ENCODE data around the gene RBCK1.

The RBCK1 gene

DNA sequence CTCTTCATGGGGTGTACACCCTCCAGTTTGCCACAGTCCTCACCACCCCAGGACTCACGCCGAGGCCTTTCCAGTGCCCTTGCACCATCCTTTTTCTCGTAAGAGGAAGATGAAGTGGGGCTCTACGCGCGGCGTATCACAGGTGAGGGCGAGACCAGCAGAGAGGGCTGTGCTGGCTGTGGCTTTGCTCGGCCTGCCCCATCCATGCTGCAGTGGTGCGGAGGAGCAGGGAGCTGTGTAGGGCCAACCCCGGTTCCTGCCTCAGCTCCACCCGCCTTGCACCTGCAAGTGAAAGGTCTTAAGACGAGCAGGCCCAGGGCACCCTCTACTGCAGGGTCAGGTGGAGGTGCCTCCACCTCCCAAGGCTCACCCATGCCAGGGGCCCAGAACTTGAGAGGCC lies 24.1 kb downstream of the RBCK1 start:
- H3K27ac ChIP-seq (ENCODE audit: low read depth, low read length) = no peak overlapping the region
- H3K9ac ChIP-seq (ENCODE audit: low read length) = no peak overlapping the region
- H3K4me3 ChIP-seq (ENCODE audit: low read length) = no peak overlapping the region
- H3K27me3 ChIP-seq (ENCODE audit: control insufficient read depth, insufficient read depth, low read length) = no peaks in the 10 kb centered on the region
- no peaks in the 10 kb centered on the region for H3K4me1 ChIP-seq (ENCODE audit: control insufficient read depth, insufficient read depth, low read length)
- peaks cover 34% of the 10 kb centered on the region for H3K36me3 ChIP-seq (ENCODE audit: control insufficient read depth, insufficient read depth, low read length)

GRCh38 chr20:432677-433299 lies 24.7 kb downstream of the RBCK1 start:
- no peak overlapping the region for H3K27ac ChIP-seq (ENCODE audit: low read depth, low read length)
- H3K36me3 ChIP-seq (ENCODE audit: control insufficient read depth, insufficient read depth, low read length) = peaks cover 32% of the 10 kb centered on the region
- H3K9ac ChIP-seq (ENCODE audit: low read length) = no peak overlapping the region

DNA sequence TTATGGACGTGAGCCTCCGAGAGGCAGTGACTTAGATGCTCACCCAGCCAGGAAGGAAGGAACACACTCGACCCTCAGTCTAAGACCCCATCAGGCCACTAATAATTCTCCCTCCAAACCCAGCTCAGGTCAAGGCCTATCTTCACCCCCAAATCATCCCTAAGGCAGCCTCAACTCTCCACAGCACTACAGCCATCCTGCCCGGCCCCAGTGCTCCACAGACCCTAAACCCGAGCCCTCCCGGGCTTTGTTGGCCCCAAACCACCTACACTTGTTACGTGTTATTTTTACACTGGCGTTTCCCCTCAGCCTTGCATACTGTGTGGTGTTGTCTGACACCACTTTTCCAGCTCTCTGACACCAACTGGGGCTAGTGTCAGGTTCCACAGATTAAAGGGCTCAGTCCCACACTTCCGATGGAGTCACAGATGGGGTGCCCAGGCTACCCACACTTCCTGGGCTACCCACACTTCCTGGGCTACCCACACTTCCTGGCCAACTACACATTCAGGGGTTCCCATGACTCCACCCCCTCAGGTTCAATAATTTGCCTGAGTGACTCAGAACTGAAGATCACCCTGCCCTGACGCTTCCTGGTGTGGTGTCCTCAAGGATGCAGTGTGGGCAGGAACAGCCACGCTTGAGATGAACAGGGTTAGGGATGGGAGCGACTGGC lies 25.3 kb downstream of the RBCK1 start:
- Histone ChIP-seq H3K9ac (ENCODE audit: low read length) (no peak overlapping the region), H3K27ac (ENCODE audit: low read depth, low read length) (no peak overlapping the region), H3K36me3 (ENCODE audit: control insufficient read depth, insufficient read depth, low read length) (peaks cover 34% of the 10 kb centered on the region), H3K4me1 (ENCODE audit: control insufficient read depth, insufficient read depth, low read length) (no peaks in the 10 kb centered on the region), H3K4me3 (ENCODE audit: low read length) (no peak overlapping the region), H3K27me3 (ENCODE audit: control insufficient read depth, insufficient read depth, low read length) (no peaks in the 10 kb centered on the region)

More at GRCh38 chr20:432677-433299, 24.7 kb downstream of the RBCK1 start:
- Histone ChIP-seq H3K4me1 (ENCODE audit: control insufficient read depth, insufficient read depth, low read length) (no peaks in the 10 kb centered on the region), H3K27me3 (ENCODE audit: control insufficient read depth, insufficient read depth, low read length) (no peaks in the 10 kb centered on the region), H3K4me3 (ENCODE audit: low read length) (no peak overlapping the region)

GRCh38 chr20:434221-434620 lies 26.1 kb downstream of the RBCK1 start:
- Histone ChIP-seq H3K4me1 (ENCODE audit: control insufficient read depth, insufficient read depth, low read length) (no peaks in the 10 kb centered on the region), H3K27me3 (ENCODE audit: control insufficient read depth, insufficient read depth, low read length) (no peaks in the 10 kb centered on the region), H3K36me3 (ENCODE audit: control insufficient read depth, insufficient read depth, low read length) (peaks cover 31% of the 10 kb centered on the region), H3K27ac (ENCODE audit: low read depth, low read length) (no peak overlapping the region), H3K9ac (ENCODE audit: low read length) (no peak overlapping the region), H3K4me3 (ENCODE audit: low read length) (no peak overlapping the region)

DNA sequence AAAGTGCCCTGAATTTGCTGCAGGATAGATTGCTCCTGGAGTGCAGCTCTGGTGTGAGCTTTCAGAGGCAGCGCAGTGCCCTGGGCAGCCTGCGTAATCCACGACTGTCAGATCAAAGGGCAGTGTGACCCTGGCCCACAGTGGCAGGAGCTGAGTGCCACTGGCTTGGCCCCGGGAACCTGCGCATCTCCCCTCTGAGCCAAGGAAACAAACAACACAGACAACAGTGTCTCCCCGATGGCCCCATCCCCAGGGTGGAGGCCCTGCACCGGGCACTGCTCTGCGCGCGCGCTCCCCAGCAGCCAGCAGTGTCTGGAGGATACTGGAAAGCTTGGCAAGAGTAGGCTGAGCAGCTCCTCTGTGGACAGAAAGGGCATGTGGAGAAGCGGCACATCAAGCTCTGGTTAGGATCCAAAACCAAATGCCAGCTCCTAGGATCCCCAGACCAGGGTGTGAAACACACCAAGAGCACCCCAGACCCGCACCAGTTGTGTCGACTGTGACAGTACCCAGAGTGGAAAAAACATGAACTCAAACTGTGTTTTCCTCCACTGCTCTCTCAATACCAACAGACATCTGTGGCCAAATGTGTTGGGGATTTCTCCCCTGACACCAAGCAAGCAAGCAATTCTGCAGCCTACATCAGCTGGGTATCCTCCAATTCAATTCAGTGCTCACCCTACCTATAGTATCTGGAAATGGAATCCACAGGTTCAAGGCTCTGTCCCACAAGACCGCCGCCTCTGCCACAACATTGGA lies 26.7 kb downstream of the RBCK1 start:
- Histone ChIP-seq H3K4me1 (ENCODE audit: control insufficient read depth, insufficient read depth, low read length) (no peaks in the 10 kb centered on the region), H3K27me3 (ENCODE audit: control insufficient read depth, insufficient read depth, low read length) (no peaks in the 10 kb centered on the region), H3K9ac (ENCODE audit: low read length) (no peak overlapping the region), H3K36me3 (ENCODE audit: control insufficient read depth, insufficient read depth, low read length) (peaks cover 37% of the 10 kb centered on the region), H3K4me3 (ENCODE audit: low read length) (no peak overlapping the region), H3K27ac (ENCODE audit: low read depth, low read length) (no peak overlapping the region)

- Histone ChIP-seq H3K27me3 (ENCODE audit: control insufficient read depth, insufficient read depth, low read length) (no peaks in the 10 kb centered on the region), H3K4me3 (ENCODE audit: low read length) (no peak overlapping the region), H3K4me1 (ENCODE audit: control insufficient read depth, insufficient read depth, low read length) (no peaks in the 10 kb centered on the region), H3K36me3 (ENCODE audit: control insufficient read depth, insufficient read depth, low read length) (peaks cover 38% of the 10 kb centered on the region), H3K9ac (ENCODE audit: low read length) (no peak overlapping the region), H3K27ac (ENCODE audit: low read depth, low read length) (no peak overlapping the region)
Measured at GRCh38 chr20:435558-435957, 27.5 kb downstream of the RBCK1 start.

- Histone ChIP-seq H3K4me3 (ENCODE audit: low read length) (no peak overlapping the region), H3K27me3 (ENCODE audit: control insufficient read depth, insufficient read depth, low read length) (no peaks in the 10 kb centered on the region), H3K36me3 (ENCODE audit: control insufficient read depth, insufficient read depth, low read length) (peaks cover 35% of the 10 kb centered on the region), H3K4me1 (ENCODE audit: control insufficient read depth, insufficient read depth, low read length) (no peaks in the 10 kb centered on the region), H3K9ac (ENCODE audit: low read length) (no peak overlapping the region), H3K27ac (ENCODE audit: low read depth, low read length) (no peak overlapping the region)
Measured at GRCh38 chr20:436476-436875, 28.4 kb downstream of the RBCK1 start.

DNA sequence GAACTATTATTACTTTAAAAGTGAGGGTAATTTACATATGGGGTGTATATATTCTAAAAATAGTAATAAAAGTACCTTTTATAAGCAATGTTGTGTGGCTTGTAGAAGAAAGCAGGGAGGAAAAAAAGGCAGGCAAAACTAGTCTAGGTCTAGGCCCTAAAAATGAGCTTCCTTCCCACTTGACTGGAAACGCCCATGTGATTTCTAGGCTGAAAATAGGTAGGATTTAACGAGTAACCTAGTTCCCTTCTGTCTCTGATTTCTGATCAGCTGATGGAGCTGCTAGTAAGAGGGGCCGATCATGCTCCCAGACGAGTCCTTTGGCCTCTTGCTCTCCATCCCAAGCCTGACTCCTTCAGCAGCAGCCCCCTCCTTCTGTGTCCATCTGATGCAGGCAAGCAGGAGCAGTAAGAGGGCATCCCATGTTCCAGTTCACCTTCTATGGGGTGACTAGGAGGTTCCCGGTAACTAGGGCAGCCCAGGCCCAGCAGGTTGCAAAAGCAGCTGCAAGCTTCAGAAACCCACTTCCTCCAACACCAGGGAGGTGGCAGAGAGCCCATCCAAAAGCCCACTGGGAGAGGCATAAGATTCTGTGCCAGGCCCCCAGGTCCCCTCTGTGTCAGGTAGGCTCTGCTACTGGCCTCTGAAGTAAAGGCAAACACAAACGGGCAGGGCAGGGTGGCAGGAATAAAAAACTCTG lies 29.8 kb downstream of the RBCK1 start:
- Histone ChIP-seq H3K27me3 (ENCODE audit: control insufficient read depth, insufficient read depth, low read length) (no peaks in the 10 kb centered on the region), H3K4me3 (ENCODE audit: low read length) (no peak overlapping the region), H3K4me1 (ENCODE audit: control insufficient read depth, insufficient read depth, low read length) (no peaks in the 10 kb centered on the region), H3K9ac (ENCODE audit: low read length) (no peak overlapping the region), H3K27ac (ENCODE audit: low read depth, low read length) (no peak overlapping the region), H3K36me3 (ENCODE audit: control insufficient read depth, insufficient read depth, low read length) (peaks cover 41% of the 10 kb centered on the region)

DNA sequence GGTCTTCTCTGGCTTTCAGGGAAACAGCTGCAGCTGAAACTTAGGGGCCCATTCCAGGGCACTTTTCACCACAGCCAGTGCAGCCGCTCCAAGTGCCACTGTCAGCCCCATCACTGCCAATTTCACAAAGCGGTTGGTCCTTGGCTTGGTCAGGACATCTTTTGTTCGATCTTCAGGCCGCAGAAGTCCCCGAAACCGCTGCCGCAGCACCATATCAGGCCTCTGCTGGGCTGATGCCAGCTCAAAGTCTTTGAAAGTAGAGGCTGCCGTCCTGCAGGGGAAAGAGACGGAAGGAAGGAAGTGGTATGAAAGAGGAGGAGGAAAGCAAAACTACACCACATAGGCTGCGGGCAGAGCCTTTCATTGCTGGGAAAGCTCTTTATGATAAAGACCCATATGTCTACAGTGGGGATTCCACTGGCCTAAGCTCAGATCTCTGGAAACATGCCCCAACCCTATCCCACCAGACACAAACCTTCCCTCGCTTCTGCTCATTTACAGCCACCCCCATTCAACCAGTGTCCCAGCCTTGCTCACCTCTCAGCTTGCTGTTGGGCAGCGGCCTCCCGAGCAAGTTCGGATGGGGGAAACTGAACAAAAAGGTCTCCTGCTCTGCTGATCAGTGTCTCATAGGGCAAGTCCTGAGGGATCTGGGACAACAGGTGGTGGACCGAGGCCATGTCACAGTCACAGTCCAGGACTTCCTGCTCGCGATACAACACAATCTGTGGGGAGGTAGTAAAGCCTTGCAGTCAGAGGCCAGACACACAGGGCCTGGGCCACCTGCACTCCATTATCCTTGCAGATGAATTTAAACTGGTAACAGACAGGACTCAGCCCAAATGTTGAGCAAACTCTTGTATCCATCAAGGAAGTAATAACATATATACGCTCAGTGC lies 30.7 kb downstream of the RBCK1 start:
- Histone ChIP-seq H3K36me3 (ENCODE audit: control insufficient read depth, insufficient read depth, low read length) (peaks cover 41% of the 10 kb centered on the region), H3K4me1 (ENCODE audit: control insufficient read depth, insufficient read depth, low read length) (no peaks in the 10 kb centered on the region), H3K4me3 (ENCODE audit: low read length) (no peak overlapping the region), H3K27ac (ENCODE audit: low read depth, low read length) (no peak overlapping the region), H3K27me3 (ENCODE audit: control insufficient read depth, insufficient read depth, low read length) (no peaks in the 10 kb centered on the region), H3K9ac (ENCODE audit: low read length) (no peak overlapping the region)

GRCh38 chr20:440148-440547 lies 32.0 kb downstream of the RBCK1 start:
- Histone ChIP-seq H3K4me3 (ENCODE audit: low read length) (no peak overlapping the region), H3K4me1 (ENCODE audit: control insufficient read depth, insufficient read depth, low read length) (no peaks in the 10 kb centered on the region), H3K36me3 (ENCODE audit: control insufficient read depth, insufficient read depth, low read length) (peaks cover 39% of the 10 kb centered on the region), H3K27me3 (ENCODE audit: control insufficient read depth, insufficient read depth, low read length) (no peaks in the 10 kb centered on the region), H3K27ac (ENCODE audit: low read depth, low read length) (no peak overlapping the region), H3K9ac (ENCODE audit: low read length) (no peak overlapping the region)

DNA sequence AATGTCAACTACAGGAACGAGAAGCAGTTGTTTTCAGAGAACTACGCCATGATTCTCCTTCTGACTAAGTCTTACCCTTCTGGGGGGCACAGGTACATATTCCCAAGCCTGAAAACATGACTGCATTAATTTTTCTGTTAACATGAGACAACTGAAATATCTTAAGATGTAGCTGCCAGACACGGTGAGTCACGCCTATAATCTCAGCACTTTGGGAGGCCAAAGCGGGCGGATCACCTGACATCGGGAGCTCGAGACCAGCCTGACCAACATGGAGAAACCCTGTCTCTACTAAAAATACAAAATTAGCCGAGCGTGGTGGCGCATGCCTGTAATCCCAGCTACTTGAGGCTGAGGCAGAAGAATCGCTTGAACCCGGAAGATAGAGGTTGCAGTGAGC lies 32.5 kb downstream of the RBCK1 start:
- Histone ChIP-seq H3K4me3 (ENCODE audit: low read length) (no peak overlapping the region), H3K27me3 (ENCODE audit: control insufficient read depth, insufficient read depth, low read length) (no peaks in the 10 kb centered on the region), H3K4me1 (ENCODE audit: control insufficient read depth, insufficient read depth, low read length) (no peaks in the 10 kb centered on the region), H3K9ac (ENCODE audit: low read length) (no peak overlapping the region), H3K36me3 (ENCODE audit: control insufficient read depth, insufficient read depth, low read length) (peaks cover 36% of the 10 kb centered on the region), H3K27ac (ENCODE audit: low read depth, low read length) (no peak overlapping the region)

All from rectal smooth muscle tissue (tissue), 1 donor.